PC-9 (cell line): Measurements from ENCODE around the gene PLPPR1. TPM values are rescaled to one million over a fixed set of nuclear protein-coding genes. Genes with fewer than 3 reads are reported as not detected.
"Not testable (repeated sequence)": the region's sequence is repeated elsewhere in the genome, so short reads cannot be mapped to it uniquely, and the experiment has no call there.

Experiments used
- BruUV-seq: library from RNA; stranded (reverse); fragments of 400-500 nt; replicated peaks from 2 replicates; lab custom pipeline; 2021; lab: Mats Ljungman, UMichigan
- CTCF ChIA-PET: fragments of 300-600 bp; sonication (Branson Sonifier 250); formaldehyde crosslinking; loops from one replicate; lab custom pipeline; 2022; ENCODE audit warnings: antibody characterized with exemption; lab: Charles Lee
- POLR2A ChIA-PET: fragments of 300-600 bp; sonication (Branson Sonifier 250); formaldehyde crosslinking; loops from one replicate; lab custom pipeline; 2022; ENCODE audit warnings: antibody characterized with exemption; ENCODE audit not compliant: unreplicated experiment; lab: Charles Lee
- DNase-seq, 2 experiments: peaks; one replicate each; pipeline versions ENCODE4 v3.0.0 to v3.0.0-alpha.2; 2015 to 2022; ENCODE audit warnings: mixed read lengths in 1 of 2
- H2AFZ ChIP-seq: fragments of 200-600 bp; sonication (generic); 2 replicates; pipeline ENCODE4 v1.8.1; 2017; ENCODE audit warnings: antibody characterized with exemption
- H3F3A ChIP-seq: fragments of 200-600 bp; sonication (generic); 2 replicates; pipeline ENCODE4 v1.8.1; 2017; ENCODE audit warnings: antibody characterized with exemption, mild to moderate bottlenecking, low read depth; ENCODE audit not compliant: insufficient read depth
- H3K27ac ChIP-seq: fragments of 200-600 bp; sonication (generic); 2 replicates; pipeline ENCODE4 v1.6.1; 2016; ENCODE audit warnings: mixed run types
- H3K27me3 ChIP-seq: fragments of 200-600 bp; sonication (generic); 2 replicates; pipeline ENCODE4 v1.6.1; 2016; ENCODE audit warnings: low read depth, mixed run types; ENCODE audit not compliant: insufficient read depth
- H3K36me3 ChIP-seq: fragments of 200-600 bp; sonication (generic); 2 replicates; pipeline ENCODE4 v1.6.1; 2016; ENCODE audit warnings: low read depth, mixed run types
- H3K4me1 ChIP-seq: fragments of 200-600 bp; sonication (generic); replicated peaks from 2 replicates; pipeline ENCODE4 v1.6.1; 2016; ENCODE audit warnings: mixed run types; ENCODE audit not compliant: insufficient read depth
- H3K4me2 ChIP-seq: fragments of 200-600 bp; sonication (generic); 2 replicates; pipeline ENCODE4 v1.6.1; 2017; ENCODE audit warnings: mixed run types
- H3K4me3 ChIP-seq: fragments of 200-600 bp; sonication (generic); 2 replicates; pipeline ENCODE4 v1.6.1; 2016; ENCODE audit warnings: mixed run types
- H3K79me2 ChIP-seq: fragments of 200-600 bp; sonication (generic); 2 replicates; pipeline ENCODE4 v1.6.1; 2017; ENCODE audit warnings: low read depth, mixed run types
- H3K9me2 ChIP-seq: fragments of 200-600 bp; sonication (generic); 2 replicates; pipeline ENCODE4 v1.8.1; 2017; ENCODE audit warnings: mild to moderate bottlenecking; ENCODE audit not compliant: insufficient read depth
- H3K9me3 ChIP-seq: fragments of 200-600 bp; sonication (generic); 2 replicates; pipeline ENCODE4 v1.8.1; 2016; ENCODE audit warnings: low read depth; ENCODE audit not compliant: insufficient read depth
- H4K20me1 ChIP-seq: fragments of 200-600 bp; sonication (generic); 2 replicates; pipeline ENCODE4 v1.8.1; 2017; ENCODE audit not compliant: insufficient read depth
- CTCF ChIP-seq: fragments of 200-600 bp; sonication (generic); conservative IDR thresholded peaks from 2 replicates; pipeline ENCODE4 v1.6.1; 2017; ENCODE audit warnings: mixed run types, antibody characterized with exemption, mild to moderate bottlenecking, moderate library complexity
- EZH2 ChIP-seq: fragments of 200-600 bp; sonication (generic); IDR thresholded peaks from 2 replicates; pipeline ENCODE4 v1.8.0; 2017; ENCODE audit warnings: antibody characterized with exemption, low read depth
- intact Hi-C: fragments of 100-400 bp; cut with micrococcal nuclease; formaldehyde crosslinking; loops from one replicate; pipeline ENCODE4 v1.10.0; 2022; ENCODE audit not compliant: unreplicated experiment
- total RNA-seq: library from RNA; stranded (reverse); gene quantifications from 2 replicates; pipeline ENCODE4 v1.2.3, GENCODE V29; 2021

The PLPPR1 gene
- total RNA-seq, 1 experiment from 2014 or later, result not detected

- intact Hi-C loops, result no loop called here
- no peak for DNase-seq
- no peak for TF ChIP-seq EZH2
- TF ChIP-seq CTCF, result no peak
- H3K9me3 ChIP-seq, result no peaks in the 10 kb centered on the region
- no peaks in the 10 kb centered on the region for H3K36me3 ChIP-seq
- ChIA-PET CTCF (no interaction called here), POLR2A (no interaction called here)
- no peaks in the 10 kb centered on the region for H3K79me2 ChIP-seq
- H3F3A ChIP-seq, result no peaks in the 10 kb centered on the region
- H2AFZ ChIP-seq, result no peak overlapping the region
- no peaks in the 10 kb centered on the region for H3K4me1 ChIP-seq
- H4K20me1 ChIP-seq, result no peaks in the 10 kb centered on the region
- no peak overlapping the region for H3K4me3 ChIP-seq
- no peaks in the 10 kb centered on the region for H3K9me2 ChIP-seq
- H3K27me3 ChIP-seq, result no peaks in the 10 kb centered on the region
- no TSS peak for BruUV-seq
- no peak overlapping the region for H3K27ac ChIP-seq
- H3K4me2 ChIP-seq, result no peak overlapping the region
These were observed 8.9 kb downstream of the PLPPR1 start for GRCh38 chr9:101037430-101037829.

- Histone ChIP-seq H3F3A (no peaks in the 10 kb centered on the region), H3K4me2 (no peak overlapping the region), H3K27ac (no peak overlapping the region), H3K36me3 (no peaks in the 10 kb centered on the region), H2AFZ (no peak overlapping the region), H3K27me3 (no peaks in the 10 kb centered on the region), H3K4me1 (no peaks in the 10 kb centered on the region), H3K9me2 (no peaks in the 10 kb centered on the region), H3K4me3 (no peak overlapping the region), H4K20me1 (no peaks in the 10 kb centered on the region), H3K9me3 (no peaks in the 10 kb centered on the region), H3K79me2 (no peaks in the 10 kb centered on the region)
- CTCF ChIA-PET, result no interaction called here
- intact Hi-C loops, result no loop called here
- no TSS peak for BruUV-seq
- POLR2A ChIA-PET, result no interaction called here
- DNase-seq, result no peak
- TF ChIP-seq CTCF (no peak), EZH2 (no peak)
These were observed 10.0 kb downstream of the PLPPR1 start for GRCh38 chr9:101038488-101038887.

- DNase-seq, H3K9me2 ChIP-seq, H3K36me3 ChIP-seq, H3K27me3 ChIP-seq, H4K20me1 ChIP-seq, H3K79me2 ChIP-seq, H2AFZ ChIP-seq, POLR2A ChIA-PET, intact Hi-C loops, H3F3A ChIP-seq, H3K4me2 ChIP-seq, H3K9me3 ChIP-seq, H3K4me1 ChIP-seq, H3K4me3 ChIP-seq, CTCF ChIA-PET, H3K27ac ChIP-seq, BruUV-seq: not testable (repeated sequence)
These were observed 11.1 kb downstream of the PLPPR1 start for GRCh38 chr9:101039581-101039980.

- Histone ChIP-seq H3K4me3 (no peak overlapping the region), H3K9me3 (no peaks in the 10 kb centered on the region), H3K4me1 (no peaks in the 10 kb centered on the region), H4K20me1 (no peaks in the 10 kb centered on the region), H3K27me3 (no peaks in the 10 kb centered on the region), H3K79me2 (no peaks in the 10 kb centered on the region), H3K27ac (no peak overlapping the region), H3K4me2 (no peak overlapping the region), H3K36me3 (no peaks in the 10 kb centered on the region), H3F3A (no peaks in the 10 kb centered on the region), H2AFZ (no peak overlapping the region), H3K9me2 (no peaks in the 10 kb centered on the region)
- CTCF ChIA-PET, result no interaction called here
- TF ChIP-seq CTCF (no peak), EZH2 (no peak)
- intact Hi-C loops, result no loop called here
- no TSS peak for BruUV-seq
- POLR2A ChIA-PET, result no interaction called here
- DNase-seq, result no peak
These were observed 19.4 kb downstream of the PLPPR1 start for GRCh38 chr9:101047848-101048397.
